Dedifferentiated amniotic fluid mesenchymal stem cell (primary cell): ENCODE measurements around the gene SPRTN.

Experiments used
- DNase-seq: peaks from one replicate; pipeline ENCODE4 v3.0.0-alpha.2; 2016; ENCODE audit errors: extremely low spot score

SPRTN gene, protein sequence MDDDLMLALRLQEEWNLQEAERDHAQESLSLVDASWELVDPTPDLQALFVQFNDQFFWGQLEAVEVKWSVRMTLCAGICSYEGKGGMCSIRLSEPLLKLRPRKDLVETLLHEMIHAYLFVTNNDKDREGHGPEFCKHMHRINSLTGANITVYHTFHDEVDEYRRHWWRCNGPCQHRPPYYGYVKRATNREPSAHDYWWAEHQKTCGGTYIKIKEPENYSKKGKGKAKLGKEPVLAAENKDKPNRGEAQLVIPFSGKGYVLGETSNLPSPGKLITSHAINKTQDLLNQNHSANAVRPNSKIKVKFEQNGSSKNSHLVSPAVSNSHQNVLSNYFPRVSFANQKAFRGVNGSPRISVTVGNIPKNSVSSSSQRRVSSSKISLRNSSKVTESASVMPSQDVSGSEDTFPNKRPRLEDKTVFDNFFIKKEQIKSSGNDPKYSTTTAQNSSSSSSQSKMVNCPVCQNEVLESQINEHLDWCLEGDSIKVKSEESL

DNA sequence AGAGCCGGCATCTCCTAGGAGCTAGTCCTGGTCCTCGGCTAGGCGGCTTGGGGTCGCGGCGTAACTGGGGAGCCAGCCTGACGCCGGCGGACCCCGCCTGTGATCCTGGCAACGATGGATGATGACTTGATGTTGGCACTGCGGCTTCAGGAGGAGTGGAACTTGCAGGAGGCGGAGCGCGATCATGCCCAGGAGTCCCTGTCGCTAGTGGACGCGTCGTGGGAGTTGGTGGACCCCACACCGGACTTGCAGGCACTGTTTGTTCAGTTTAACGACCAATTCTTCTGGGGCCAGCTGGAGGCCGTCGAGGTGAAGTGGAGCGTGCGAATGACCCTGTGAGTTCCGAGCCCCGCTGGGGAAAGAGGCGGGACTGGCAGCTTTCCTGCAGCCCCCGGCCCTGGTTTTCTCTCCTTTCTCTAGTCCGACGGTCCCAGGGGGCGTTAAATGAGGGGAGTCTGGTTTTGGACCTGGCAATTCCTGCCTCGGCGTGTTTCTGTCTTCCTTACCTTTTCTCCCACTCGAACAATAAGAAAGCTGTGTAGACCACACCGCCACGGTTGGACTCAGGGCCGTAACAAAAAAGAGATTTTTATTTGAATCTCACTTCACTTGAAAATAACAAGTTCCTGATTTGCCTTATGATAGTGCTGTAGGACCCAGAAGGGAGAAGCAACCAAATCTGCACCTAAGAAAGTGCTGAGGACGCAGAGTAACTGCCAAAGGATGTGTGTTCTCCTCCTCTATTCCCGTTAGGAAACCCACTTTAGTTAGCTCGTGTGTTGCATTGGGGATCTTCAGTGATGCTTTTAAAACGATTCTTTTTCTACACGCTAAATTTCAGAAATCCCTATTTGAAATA, at the start of gene SPRTN:
Gene SPRTN, plus strand, starts transcription at position 24 of the 859 bp plus-strand sequence. Its CDS starts 91 bp downstream, at position 115.
- DNase-seq = no peak

DNA sequence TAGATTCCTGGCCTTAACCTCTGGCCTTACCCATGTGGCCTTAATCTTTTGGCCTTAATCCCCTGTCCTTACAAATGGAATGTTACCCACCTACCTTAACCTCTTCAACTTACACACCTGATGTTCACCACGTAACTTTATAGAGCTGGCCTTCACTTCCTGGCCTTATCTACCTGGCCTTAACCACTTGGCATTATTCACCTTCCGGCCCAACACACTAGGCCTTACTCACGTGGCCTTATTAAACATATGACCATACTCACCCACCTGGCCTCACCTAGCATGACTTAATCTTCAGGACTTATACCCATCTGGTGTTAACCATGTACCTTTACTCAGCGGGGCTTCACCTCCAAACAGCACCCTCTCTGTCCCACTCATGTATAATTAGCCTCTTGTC, 42.2 kb upstream of the SPRTN start:
- DNase-seq = no peak

DNA sequence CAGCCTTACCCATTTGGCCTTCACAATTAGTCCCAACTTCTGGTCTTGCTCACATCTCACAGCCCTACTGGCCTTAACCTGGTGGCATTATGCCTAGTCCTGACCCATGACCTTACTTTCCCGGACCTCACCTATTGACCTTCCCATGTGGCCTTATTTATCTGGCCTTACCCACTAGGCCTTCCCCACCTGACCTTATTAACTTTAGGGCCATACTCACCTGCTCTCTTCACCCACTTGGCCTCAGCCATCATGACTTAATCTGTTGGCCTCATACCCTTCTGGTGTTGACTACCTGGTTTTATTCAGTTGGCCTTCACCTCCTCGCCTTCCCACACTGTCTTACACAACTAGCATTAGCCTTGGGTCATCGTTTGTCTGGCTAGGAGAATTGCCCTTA, 36.1 kb upstream of the SPRTN start:
- DNase-seq = no peak

DNA sequence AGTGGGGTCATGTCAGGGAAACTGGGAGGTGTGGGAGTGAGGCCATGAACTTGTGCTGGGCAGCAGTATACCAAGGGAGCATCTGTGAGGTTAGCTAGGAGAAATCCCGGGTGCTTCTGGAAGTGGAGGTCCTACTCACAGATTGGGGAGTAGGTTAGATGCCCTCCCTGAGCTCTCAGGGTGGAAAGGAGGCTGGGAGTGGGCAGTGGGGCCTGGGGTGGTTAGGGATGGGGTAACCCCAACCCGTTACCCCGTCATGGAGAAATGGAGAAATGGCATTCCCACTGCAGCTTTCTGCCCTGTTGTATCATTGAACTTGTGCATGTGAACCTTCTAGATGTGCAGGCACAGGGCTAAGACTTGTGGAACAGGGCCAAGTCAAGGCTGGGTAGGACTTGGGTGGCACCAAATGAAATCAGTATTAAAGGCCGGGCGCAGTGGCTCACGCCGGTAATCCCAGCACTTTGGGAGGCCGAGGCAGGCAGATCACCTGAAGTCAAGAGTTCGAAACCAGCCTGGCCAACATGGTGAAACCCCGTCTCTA, 27.6 kb upstream of the SPRTN start:
- DNase-seq = no peak

DNA sequence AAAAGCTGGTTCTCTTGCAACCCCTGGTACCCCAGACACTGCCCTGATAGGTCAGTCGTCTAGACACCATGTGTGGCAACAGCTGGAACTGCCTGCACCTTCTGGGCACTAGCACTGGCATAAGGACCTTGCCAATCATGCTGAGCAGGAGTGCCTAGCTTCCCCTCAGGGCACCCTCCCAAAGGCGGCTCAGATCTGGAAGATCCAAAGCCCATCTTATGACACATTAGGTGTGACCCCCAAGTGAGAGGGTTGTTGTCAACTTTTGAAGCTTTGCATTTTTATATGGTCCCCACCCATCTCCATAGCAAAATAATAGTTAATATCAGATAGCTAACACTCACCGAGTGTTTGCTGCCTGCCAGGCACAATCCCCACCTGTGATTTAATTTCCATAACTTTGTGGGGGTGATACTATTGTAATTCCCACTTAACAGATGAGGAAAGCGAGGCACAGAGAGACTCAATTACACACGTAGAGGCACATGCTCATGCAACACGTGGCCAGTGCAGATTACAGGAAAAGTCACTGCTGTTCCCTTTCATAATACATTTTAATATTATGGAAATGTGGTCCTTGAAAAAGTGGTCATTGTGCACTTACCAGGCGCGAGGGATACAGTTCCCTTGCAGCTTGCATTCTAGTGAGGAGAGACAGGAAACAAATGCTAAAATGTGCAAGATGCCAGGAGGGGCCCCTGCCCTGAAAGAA, 26.2 kb upstream of the SPRTN start:
- DNase-seq = no peak

DNA sequence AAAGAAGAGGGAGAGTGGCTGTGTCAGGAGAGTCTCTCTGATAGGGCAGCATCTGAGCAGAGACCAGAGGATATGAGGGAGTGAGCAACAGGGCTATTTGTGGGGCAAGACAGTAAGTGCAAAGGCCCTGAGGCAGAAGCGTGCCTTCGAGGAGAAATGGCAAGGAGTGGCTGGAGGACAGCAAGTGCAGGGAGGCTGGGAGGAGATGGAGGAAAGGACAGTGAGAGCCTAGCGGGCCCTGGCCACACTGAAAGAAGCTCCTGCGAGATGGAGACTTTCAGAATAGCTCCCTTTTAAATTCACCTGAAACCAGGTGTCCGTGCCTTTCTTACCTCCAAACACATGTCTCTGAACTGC, 25.7 kb upstream of the SPRTN start:
- DNase-seq = no peak

DNA sequence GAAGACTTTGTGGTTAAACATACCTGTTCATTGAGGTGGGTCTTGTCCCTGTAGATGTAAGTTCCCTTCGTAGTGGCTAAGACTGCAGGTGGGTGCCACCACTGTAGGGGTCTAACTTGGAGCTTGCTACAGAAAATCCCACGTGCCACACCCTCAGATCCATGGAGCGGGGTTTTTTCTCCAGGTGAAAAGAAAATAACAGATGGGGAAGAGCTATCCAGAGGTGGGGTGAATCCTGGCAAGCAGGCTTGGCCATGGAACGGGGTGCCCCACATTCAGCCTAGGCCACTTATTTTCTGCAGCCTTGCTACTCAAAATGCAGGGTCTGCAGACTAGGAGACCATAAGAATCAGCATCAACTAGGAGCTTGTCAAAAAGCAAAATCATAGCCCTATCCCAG, 24.4 kb upstream of the SPRTN start:
- no peak for DNase-seq

DNA sequence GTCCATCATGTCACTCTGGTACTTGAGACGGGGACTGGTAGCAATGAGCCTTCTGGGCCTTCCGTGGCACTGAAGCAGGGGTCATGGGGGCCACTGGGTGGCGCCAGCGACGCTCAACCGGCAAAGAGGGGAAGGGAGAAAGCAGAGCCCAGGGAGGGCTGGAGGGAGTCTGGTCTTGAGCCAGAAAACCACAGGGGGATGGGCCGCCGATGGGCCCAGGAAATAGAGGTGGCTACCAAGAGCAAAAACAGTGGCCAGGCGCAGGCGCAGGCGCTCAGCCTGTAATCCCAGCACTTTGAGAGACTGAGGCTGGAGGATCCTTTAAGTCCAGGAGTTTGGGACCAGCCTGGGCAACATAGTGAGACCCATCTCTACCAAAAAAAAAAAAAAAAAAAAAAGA, 22.2 kb upstream of the SPRTN start:
- no peak for DNase-seq

DNA sequence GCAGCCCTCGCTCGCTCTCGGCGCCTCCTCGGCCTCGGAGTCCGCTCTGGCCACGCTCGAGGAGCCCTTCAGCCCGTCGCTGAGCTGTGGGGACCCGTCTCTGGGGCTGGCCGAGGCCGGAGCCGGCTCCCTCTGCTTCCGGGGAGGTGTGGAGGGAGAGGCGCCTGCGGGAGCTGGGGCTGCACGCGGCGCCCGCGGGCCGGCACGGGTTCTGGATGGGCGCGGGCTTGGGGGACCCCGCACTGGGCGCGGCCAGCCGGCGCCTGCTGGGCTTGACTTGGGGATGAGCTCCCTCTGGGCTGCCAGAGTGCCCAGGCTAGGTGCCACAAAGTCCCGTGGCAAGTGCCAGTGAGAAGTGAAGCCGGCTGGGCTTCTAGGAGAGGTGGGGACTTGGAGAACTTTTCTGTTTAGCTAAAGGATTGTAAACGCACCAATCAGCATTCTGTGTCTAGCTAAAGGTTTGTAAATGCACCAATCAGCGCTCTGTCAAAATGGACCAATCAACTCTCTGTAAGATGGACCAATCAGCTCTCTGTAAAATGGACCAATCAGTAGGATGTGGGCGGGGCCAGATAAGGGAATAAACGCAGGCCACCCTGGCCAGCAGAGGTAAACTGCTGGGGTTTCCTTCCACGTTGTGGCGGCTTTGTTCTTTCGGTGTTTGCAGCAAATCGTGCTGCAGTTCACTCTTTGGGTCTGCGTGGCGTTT, 20.6 kb upstream of the SPRTN start:
- DNase-seq = no peak

DNA sequence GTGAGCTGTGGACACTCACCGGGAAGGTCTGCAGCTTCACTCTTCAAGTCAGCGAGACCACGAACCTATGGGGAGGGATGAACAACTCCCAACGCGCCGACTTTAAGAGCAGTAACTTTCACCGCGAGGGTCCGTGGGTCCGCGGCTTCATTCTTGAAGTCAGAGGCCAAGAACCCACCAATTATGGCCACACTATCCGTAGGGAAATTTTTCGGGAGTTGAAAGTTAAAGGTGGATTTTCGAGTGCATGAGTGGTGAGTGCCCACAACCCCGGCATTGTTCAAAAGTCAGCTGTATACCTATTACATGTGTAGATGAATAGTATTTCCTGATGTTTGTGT, 20.1 kb upstream of the SPRTN start:
- DNase-seq = no peak

DNA sequence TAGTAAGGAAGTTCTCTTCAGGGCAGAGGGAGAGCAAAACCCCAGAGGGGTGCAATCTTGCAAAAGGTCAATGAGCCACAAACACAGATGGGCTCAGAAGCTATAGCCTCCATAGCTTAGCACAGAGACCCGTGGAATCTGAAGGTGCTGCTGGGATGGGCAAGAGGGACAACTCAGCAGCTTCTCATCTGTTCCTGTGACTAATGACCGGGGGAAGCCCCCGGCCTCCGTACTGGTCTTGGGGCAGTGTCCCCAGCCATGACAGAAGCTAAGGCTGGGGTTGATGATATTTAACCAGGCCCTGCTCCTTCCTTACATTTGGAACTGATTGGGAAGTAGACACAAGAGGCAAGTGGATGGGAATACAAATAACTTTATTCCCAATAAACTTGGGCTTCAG, 19.5 kb upstream of the SPRTN start:
- DNase-seq = no peak

DNA sequence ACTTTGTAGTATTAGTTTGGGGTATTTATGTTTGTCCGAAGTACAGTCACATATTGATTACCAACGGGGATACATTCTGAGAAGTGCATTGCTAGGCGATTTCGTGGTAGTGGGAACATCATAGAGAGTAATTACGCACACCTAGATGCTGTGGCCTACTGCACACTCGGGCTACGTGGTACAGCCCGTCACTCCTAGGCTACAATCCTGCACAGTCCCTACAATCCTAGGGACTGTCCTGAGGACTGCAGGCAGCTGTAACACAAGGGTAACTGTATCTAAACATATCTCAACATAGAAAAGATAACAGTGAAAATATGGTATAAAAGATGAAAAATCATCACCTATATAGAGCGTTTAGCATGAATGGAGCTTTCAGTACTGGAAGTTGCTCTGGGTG, 19.0 kb upstream of the SPRTN start:
- no peak for DNase-seq

DNA sequence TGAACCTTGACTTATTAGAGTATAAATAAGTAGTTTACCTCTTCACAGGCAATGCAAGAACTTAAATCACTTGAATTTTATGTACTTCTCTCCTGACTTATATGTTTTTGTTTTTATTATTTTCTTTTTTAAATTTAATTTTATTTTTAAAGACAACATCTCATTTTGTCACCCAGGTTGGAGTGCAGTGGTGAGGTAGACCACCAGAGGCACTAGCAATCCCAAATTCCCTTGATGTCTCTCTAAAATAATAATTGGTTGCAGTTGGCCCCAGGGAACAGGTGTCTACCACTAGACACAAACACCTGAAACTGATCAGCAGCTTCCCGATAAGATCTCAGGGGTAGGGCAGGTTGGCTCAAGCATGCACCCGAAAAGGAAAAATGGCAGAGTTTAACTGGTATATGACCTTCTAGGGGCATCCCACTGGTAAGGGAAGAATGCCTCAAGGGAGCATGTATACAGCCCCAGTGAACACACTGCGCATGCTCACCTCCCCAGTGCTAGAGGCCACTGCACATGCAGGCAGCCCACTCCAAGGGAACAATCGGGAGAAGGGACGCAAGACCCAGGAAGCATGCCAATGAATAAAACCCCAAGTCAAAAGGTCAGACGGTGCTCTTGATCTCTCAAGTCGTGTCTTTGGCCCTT, 15.1 kb upstream of the SPRTN start:
- no peak for DNase-seq

DNA sequence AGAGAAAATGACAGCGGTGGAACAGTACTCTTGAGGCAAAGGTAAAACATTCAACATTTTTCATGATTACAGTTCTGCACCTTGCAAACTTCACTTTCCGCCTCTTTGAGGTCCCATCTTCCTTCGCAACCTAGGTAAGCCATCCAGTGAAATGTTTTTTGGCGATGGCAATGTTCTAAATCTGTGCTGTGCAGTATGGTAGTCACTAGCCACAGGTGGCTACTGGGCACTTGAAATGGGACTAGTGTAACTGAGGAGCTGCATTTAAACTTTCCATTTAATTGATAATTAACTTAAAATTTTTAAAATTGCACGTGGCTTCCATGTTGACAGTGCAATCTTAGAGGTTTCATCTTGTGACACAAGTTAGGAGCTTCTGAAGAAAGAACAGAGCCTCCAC, 13.4 kb upstream of the SPRTN start:
- no peak for DNase-seq

DNA sequence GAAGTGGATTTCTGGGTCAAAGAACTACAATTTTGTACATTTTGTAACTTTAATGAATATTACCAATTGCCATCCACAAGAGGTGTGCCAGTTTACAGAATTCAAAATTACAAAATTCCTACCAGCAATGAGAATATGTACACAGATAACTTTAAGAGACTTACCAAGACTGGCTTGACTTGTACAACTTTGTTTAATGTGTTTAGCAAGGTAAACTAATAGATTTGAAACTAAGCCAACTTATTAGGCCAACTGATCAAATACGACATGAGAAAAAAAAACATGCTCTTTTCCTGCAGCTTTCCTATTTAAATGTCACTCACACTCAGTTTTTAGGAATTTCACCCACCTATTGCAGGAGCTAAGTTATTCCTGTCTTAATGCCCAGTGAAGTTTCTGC, 11.8 kb upstream of the SPRTN start:
- DNase-seq = no peak

DNA sequence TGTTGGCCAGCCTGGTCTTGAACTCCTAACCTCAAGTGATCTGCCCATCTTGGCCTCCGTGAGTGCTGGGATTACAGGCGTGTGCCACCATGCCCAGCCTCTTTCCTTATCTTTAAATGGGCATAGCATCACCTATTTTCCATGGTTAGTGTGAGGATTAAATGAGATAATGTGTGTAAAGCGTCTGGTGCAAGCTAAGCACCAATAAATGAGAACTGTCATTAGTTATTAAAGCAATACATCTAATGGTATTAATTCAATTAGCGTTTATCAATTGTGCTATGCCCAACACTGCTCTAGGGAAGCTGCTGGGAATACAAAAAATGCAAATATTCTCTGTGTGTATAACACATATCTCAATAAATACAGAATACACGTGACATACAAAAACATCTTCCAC, 10.5 kb upstream of the SPRTN start:
- no peak for DNase-seq

DNA sequence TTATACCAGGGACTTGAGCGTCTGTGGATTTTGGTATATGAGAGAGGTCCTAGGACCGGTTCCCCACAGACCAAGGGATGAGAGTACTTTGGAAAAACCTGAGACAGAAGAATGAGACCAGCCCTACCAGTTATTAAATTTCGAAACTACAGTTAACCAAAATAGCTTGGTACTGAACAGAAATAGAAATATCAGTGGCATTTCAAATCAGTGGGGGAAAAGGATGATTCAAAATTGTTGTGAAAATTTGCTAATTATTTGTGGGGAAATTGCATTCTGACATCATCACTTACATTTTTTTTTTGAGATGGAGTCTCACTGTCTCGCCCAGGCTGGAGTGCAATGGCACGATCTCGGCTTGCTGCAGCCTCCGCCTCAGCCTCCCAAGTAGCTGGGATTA, 8.6 kb upstream of the SPRTN start:
- no peak for DNase-seq

DNA sequence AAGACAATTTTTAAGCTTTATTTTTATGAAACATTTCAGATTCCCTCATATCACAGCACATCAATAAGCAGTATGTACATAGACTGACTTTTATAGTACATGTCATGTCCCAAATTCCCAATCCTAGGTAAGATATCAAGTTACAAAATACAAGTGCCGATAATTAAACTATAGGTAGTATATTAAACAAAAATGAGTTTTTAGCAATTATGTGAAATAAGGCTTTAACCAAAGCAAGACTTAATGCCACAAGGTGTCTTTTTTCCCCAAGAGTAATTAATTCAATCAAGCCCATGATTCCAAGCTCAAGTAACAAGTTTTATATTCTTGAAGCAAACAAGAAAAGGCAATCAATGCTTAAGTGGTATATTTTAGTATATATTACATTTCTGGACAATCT, 5.3 kb upstream of the SPRTN start:
- DNase-seq = no peak

DNA sequence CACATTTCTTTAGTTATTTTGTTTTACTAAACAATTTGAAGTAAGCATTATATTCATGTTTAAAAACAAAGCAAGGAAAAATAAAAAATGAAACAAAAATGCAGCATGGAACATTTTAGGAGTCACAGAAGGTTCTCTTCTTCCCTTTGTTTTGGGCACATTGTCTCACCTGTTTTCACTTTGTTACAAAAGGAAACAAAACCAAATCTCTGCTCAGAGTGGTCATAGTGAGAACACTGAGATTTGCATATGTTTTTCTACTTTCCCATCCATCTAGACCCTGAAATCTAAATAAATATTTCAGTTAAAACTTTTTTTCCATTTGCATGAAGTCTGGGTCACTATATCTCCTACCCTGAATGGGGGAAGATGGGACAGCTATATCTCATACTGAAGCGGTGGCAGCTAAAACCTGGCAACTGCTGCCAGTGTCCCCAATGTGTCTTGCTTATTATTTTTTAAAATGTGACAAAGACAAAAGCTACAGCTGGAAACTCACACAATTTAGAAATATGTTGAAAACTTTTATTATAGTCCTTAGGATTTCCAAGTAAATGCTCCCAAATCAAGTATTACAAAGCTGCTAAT, 3.9 kb upstream of the SPRTN start:
- no peak for DNase-seq

DNA sequence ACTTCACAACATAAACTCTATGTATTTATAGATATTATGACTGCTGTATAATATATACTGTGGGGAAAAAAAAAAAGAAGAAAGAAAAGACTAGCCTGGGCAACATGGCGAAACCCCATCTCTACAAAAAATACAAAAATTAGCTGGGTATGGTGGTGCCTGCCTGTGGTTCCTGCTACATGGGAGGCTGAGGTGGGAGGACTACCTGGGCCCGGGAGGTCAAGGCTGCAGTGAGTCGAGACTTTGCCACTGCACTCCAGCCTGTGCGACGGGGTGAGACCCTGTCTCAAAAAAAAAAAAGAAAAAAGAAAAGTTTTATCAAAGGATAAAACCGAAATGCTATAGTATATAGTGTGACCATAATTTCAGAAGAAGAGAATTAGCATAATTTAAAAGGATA, 3.1 kb upstream of the SPRTN start:
- DNase-seq = no peak
